Measurements from ENCODE around the gene TAF1C.

Gene TAF1C

GRCh38 chr16:84182104-84182503 lies 4.8 kb downstream of the TAF1C start:
- no peak for DNase-seq

DNA sequence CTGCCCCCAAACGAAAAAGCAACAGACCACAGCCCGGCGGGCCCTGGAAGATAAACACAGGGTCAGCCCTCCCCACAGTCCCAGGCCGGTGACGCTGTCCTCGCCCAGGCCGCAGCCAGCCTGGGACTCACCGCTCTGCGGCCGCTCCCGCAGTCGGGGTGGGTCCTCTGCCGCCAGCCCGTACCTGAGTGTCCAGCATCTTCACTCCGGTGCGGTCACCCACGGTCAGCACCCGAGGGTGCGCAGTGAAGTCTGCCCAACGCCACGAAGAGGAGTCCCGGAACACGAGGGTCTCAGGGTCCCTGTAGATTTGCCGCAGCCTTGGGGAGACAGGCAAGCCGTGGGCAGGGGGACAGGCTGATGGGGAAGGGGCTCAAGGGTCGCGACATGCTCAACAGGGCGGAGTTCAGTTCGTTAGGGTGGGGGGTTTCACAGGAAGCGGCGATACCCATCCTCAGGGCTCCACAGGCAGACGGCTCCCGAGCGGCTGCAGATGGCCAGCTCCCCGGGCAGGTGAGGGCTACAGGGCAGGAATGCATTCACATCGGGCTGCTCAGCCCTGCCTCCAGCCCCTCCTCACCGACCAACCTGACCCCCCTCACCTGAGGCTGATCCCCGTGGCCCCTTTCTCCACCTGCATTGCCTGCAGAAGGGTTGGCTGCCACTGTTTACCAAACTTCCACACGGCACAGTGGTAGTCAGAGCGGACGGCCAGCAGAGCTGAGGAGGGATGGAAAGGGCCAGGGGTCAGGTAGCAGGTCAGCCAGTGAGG lies 5.5 kb downstream of the TAF1C start:
- DNase-seq, result no peak

- DNase-seq, result no peak
Measured at GRCh38 chr16:84180519-84181140, 6.2 kb downstream of the TAF1C start.

GRCh38 chr16:84179612-84180320 lies 7.1 kb downstream of the TAF1C start:
- DNase-seq, result no peak

DNA sequence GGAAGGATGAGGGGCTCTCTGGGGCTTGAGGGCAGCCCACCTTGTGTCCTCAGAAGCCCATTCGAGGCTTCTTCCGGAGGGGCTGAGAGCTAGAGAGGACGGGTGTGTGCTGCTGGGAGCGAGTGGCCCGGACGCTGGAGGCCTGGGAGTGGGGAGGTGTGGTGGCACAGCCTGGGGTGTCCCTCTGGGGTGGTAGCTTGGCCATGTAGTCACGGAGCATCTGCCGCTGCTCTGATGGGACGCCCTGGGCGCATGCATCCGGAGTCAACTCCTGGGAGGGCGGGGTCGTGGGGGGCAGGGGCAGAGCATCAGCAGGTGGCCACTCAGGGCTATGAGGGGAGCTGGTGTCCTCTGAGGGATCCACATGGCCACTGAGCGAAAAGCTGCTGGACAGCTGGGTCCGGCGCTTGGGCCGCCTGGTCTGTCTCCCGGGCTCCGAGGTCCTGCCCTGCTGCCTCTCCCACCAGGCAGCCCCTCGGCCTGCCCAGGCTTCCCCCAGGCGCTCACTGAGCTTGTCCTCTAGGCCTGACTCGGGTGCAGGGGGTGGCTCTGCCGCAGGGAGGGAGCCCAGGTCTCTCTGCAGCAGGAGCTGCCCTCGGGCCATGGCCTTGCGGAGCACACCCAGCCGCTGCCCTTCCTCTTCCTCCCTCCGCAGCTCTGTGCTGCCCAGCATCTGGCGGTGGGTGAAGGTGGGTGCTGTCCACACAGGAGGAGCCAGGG lies 7.8 kb downstream of the TAF1C start:
- DNase-seq, result no peak

DNA sequence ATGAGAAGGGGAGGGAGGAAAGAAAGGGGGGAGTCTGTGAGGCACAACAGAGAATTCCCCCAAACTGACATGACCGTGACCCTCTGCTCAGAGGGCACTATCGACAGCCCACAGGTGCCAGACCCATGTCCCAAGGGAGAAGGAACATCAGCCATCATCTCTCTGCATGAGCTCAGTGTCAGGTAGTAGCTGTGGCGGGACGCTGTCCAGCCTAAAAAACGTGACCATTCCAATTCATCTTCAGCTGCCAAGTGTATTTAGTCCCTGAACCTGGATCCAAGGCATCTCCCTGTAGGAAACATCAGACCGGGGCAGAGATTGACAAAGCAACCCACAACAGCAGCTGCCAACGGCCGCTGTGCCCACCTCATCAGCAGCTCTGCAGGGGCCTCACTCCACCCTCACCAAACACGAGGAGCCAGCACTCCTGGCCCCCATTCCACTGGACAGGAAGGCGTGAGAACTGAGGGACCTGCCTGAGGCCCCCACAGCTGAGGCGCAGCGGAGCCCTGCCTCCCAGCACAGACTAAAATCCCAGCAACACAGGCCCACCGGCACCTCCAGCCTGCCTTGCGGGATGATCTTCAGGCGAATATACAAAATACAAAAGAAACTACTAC lies 8.6 kb downstream of the TAF1C start:
- DNase-seq, result no peak

- DNase-seq, result no peak
Measured at GRCh38 chr16:84177741-84178073, 9.2 kb downstream of the TAF1C start.

DNA sequence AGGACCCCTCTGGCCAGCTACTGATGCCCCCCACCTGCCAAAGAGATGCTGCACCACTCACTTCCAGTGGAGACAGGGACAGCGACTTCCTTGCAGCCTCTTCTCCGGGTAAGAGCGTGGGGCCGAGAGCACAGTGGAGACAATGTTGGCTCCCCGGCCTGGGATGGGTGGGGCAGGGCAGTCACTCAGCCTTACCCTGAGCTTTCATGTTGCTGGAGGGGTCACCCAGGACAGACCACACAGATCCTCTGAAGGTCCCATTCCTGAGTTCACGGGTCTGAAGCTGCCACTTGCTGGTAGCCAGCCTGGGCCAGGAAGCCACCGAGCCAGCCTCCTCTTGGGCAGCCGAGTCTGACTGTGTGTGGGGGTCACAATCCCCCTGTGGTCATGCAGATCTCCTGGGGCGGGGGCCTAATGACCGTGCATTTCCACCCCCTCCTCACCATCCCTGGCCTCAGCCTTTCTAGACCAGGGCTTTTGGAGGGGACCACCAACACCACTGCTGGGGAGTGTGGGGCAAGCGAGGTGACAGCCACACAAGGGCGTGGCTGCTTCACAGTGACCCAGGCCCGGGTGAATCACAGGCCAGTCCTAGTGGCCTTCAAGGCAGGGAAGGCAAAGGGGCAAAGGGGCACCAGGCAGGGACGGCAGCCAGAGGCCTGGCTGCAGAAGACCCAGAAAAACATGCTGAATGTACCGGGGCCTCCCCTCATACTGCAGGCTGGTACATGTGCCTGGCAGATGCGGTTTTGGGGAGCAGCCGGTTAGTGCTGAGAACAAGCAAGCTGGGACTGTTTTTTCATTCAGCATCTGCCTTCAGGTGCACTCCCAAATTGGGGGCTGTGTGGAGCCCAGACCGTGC lies 10.4 kb downstream of the TAF1C start:
- DNase-seq, result no peak

GRCh38 chr16:84175350-84176081 lies 11.3 kb downstream of the TAF1C start:
- no peak for DNase-seq

DNA sequence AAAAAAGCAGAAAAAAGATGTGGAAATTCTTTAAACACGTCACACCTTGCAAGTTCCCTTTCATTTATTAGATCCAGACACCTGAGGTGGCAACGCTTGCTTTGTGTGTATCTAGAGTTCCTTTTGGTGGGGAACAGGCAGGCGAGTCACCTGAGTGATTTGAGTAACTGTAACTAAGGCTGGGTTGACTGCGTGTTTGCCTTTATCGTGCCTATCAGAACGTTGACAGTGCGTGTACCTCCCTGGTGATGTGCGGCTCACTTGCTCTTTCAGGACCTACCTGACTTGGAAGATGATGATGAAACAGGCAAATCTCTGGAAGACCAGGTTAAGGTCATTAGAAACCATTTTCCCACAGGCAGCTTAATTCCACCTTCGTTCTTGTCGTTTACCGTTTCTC lies 12.5 kb downstream of the TAF1C start:
- no peak for DNase-seq

- DNase-seq, result no peak
Measured at GRCh38 chr16:84169765-84170310, 17.0 kb downstream of the TAF1C start.

DNA sequence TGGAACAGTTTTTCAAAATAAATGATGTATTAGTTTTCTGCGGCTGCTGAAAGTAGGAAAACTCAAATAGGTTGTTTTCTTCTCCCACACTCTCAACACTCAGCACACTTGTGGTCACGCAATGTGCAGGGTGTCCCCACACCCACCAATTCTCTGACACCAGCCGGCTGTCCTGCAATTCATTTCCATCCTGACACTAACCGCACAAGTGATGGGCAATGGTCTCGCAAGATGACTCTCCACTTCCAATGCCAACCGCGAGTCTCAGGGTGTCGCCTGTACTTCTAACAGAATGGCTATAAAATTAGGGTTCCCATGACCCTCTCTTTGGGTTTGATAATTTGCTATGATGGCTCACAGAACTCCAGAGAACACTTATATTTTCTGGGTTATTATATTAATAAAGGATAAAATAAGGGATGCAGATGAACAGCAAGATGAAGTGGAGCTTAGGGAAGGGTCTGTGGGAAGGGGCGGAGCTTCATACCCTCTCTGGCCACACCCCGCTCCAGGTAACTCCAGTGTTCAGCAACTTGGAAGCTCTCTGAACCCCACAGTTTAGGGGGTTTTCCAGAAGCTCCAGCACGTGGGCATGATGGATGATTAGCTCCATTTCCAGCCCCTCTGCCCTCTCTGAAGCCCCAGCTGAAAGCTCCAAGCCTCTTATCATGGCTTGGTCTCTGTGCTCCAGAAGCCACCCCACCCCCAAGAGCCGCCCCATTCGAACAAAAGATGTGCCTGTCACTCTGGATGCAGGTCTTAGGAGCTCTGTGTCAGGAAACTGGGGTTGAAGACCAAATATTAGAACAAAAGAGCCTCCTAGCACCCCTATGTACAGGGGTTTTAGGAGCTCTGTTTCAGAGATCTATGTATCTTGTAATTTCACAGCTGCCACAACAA lies 19.8 kb downstream of the TAF1C start:
- no peak for DNase-seq

- no peak for DNase-seq
Measured at GRCh38 chr16:84165746-84166145, 21.1 kb downstream of the TAF1C start.

DNA sequence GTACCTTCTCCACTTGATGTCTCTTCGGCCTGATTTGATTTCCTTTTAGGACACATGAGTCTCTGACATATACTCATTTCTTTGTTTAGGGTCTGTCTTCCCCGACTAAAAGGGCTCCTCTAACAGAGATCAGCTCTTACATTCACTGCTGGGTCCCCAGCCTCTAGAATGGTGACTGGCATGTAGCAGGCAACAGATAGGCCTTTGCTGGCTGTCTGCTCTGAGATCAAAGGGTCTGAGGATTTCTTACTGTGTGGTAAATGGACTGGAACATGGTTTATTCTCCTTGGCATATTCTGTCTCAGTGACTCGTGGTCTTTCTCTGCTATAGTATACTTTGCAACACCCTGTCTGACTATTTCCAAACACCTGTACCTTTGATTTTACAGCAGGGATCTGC lies 25.1 kb downstream of the TAF1C start:
- DNase-seq, result no peak

GRCh38 chr16:84161037-84161436 lies 25.8 kb downstream of the TAF1C start:
- DNase-seq, result no peak

DNA sequence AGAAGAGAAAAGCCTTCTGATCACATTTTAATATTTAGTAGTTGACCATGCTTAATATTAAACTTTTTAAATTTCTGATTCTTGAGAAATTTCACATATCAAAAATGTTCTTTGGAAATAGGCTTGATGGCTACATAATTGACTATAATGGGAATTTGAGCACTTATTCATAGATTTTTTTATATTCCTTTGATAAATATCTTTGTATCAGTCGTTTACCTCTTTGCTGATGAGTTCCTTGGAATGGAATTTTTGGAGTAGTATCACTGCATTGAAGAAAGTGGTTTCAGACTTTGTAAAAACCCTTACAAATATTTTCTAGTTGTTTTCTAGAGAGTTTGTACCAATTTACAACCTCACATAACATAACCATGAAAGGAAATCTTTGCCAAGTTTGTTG lies 27.1 kb downstream of the TAF1C start:
- no peak for DNase-seq

DNA sequence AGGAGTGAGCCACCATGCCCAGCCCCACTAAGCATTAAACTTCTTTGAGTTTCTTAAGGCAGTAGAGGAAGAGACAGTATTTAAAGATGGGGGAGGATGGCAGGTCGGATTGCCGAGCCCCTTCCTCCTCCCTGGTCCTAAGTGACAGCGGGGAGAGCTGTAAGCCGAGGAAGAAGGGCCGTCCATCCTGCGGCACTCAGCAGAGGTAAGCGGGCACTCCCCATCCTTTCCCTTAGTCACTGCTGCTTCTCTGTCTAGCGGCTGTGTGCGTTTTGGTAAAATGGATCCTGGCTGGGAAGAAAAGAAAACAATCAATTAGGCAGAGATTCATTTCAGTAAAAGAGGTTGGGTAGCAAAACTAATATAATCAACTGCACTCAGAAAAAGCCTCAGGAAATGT lies 27.9 kb downstream of the TAF1C start:
- DNase-seq, result no peak

DNA sequence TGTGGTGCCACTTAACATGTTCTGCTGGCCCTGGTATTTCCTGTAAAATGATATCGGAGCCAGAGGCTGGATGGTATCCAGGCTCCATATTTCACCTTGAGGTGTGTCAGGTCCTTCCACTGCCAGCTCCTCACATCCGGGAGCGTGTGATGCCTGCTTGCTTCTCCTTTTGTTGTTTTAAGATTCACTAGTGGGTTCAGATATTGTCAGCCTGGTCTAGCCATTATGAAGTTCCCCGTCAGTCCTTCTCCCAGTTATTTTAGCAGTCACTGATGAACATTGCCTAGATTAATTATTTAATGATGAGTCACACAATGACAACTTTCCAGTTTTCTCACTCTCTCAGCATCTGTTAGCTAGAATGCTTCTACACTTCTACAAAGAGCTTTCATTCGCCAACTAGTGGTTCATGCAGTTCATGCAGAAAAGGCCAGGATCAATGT lies 30.5 kb downstream of the TAF1C start:
- DNase-seq, result no peak

- no peak for DNase-seq
Measured at GRCh38 chr16:84155771-84156170, 31.1 kb downstream of the TAF1C start.

DNA sequence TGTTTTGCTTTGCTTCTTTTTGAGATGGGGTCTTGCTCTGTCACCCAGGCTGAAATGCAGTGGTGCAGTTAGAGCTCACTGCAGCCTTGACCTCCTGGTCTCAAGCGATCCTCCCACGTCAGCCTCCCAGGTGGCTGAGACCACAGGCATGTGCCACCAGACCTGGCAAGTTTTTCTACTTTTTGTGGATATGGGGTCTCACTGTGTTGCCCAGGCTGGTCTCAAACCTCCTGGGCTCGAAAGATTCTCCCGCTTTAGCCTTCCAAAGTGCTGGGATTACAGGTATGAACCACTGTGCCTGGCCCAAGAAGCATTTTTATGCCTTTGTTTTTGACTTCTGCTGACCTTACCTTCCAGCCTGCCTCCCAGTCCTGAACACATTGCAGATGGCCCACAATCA lies 31.6 kb downstream of the TAF1C start:
- DNase-seq, result no peak
